Measurements from ENCODE around the gene GNAZ. TPM values are rescaled to one million over a fixed set of nuclear protein-coding genes. Genes with fewer than 3 reads are reported as not detected.

The GNAZ gene
- total RNA-seq, 1 experiment from 2014 or later: 5.0 TPM

DNA sequence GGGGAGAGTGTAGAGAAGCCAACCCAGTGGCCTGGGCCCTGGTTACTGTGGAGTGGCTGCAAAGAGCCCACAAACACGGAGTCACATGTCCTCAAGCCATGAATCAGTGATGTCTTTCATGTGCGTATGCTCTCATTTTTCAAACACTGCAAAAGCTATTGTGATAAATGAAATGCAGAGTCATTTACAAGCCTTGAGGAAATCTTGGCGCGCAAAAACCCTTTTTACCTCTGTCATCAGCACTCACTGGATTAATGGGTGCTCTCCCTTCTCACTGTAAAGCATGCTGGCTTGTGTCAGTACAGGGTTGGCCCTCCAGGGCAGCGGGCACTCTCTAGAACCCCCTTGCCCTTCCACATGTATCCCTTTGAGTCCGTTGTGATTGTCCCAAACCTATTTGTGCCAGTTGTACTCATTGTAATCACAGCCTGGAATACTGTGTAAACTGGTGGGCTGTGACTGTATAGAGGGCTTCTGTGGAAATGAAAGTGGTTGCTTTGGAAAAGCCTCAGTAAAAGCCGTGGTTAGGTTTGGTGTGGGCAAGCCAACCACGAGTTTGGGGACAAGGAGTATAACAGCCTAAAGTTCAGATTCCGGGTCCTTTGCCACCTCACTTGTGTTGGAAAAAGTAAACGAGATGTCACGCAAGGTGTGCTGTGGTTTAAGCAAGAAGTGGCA is 10.4 kb downstream of the GNAZ start:
- no CpG with 5 or more reads among the region's 11 CpGs for WGBS (ENCODE audit: extremely low coverage, insufficient read length, low lambda C conversion rate)
- H3K36me3 Mint-ChIP-seq (ENCODE audit: insufficient read depth in 1 of 3, low read depth in 3 of 3): no peaks in the 10 kb centered on the region
- no peak overlapping the region for H2AFZ ChIP-seq (ENCODE audit: low read length)
- no peak overlapping the region for H2BK5ac ChIP-seq (ENCODE audit: insufficient read length, low read length)
- no peak overlapping the region for H3K23ac ChIP-seq (ENCODE audit: insufficient read length, low read depth, low read length)
- no peaks in the 10 kb centered on the region for H4K20me1 ChIP-seq (ENCODE audit: control insufficient read depth, insufficient read depth, insufficient read length)
- no peaks in the 10 kb centered on the region; the same call in 1 of the 2 replicates for H3K27me3 ChIP-seq (ENCODE audit: insufficient read depth, low read length)
- no peak overlapping the region for H3K4ac ChIP-seq (ENCODE audit: low read depth, low read length)
- H3K23me2 ChIP-seq (ENCODE audit: insufficient read length, low read depth, low read length, poor library complexity, severe bottlenecking): no peaks in the 10 kb centered on the region
- no peaks in the 10 kb centered on the region for H3K9me3 ChIP-seq (ENCODE audit: control insufficient read depth, low read depth, low read length)
- no peak overlapping the region for H3K9ac ChIP-seq (ENCODE audit: extremely low read depth, insufficient read length, low read length)
- no peak overlapping the region for H4K5ac ChIP-seq (ENCODE audit: insufficient read length, low read depth, low read length)
- H3K4me1 Mint-ChIP-seq: peaks cover 5 to 26% of the 10 kb centered on the region in 2 experiments; a peak in 3 of 4 replicates
- no peak overlapping the region for H3K56ac ChIP-seq (ENCODE audit: insufficient read length, low read depth, low read length)
- H3K4me3 Mint-ChIP-seq: no peak overlapping the region
- no peak overlapping the region for H3K27ac Mint-ChIP-seq
- no peak overlapping the region for H3T11ph ChIP-seq (ENCODE audit: low read length)
- H2BK12ac ChIP-seq (ENCODE audit: insufficient read length, low read depth, low read length): no peak overlapping the region
- no peak overlapping the region for H3K14ac ChIP-seq (ENCODE audit: insufficient read depth, low read length)
- no peak overlapping the region for H2BK15ac ChIP-seq (ENCODE audit: low read depth, low read length)
- peaks cover 33% of the 10 kb centered on the region for H3K27me3 Mint-ChIP-seq (ENCODE audit: low read depth)
- H3K18ac ChIP-seq (ENCODE audit: insufficient read length, low read depth, low read length): no peak overlapping the region
- no peaks in the 10 kb centered on the region for H3K79me2 ChIP-seq (ENCODE audit: insufficient read depth, low read length)
- no peaks in the 10 kb centered on the region for H3K4me1 ChIP-seq (ENCODE audit: insufficient read depth, low read length)
- no peak overlapping the region for H2AK5ac ChIP-seq (ENCODE audit: insufficient read length, low read length)
- no peak overlapping the region for H3K27ac ChIP-seq (ENCODE audit: insufficient read length, low read depth, low read length)
- TF ChIP-seq, protein P1, sequence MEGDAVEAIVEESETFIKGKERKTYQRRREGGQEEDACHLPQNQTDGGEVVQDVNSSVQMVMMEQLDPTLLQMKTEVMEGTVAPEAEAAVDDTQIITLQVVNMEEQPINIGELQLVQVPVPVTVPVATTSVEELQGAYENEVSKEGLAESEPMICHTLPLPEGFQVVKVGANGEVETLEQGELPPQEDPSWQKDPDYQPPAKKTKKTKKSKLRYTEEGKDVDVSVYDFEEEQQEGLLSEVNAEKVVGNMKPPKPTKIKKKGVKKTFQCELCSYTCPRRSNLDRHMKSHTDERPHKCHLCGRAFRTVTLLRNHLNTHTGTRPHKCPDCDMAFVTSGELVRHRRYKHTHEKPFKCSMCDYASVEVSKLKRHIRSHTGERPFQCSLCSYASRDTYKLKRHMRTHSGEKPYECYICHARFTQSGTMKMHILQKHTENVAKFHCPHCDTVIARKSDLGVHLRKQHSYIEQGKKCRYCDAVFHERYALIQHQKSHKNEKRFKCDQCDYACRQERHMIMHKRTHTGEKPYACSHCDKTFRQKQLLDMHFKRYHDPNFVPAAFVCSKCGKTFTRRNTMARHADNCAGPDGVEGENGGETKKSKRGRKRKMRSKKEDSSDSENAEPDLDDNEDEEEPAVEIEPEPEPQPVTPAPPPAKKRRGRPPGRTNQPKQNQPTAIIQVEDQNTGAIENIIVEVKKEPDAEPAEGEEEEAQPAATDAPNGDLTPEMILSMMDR (conservative IDR thresholded peaks at IDR 0.05): no peak
- no peaks in the 10 kb centered on the region for H3K9me3 Mint-ChIP-seq
- H4K8ac ChIP-seq (replicated peaks; ENCODE audit: insufficient read length, low read depth, low read length): no peak overlapping the region
- H3K79me1 ChIP-seq (ENCODE audit: insufficient read depth, low read depth, low read length, poor library complexity, severe bottlenecking): no peaks in the 10 kb centered on the region
- H3K4me2 ChIP-seq (ENCODE audit: insufficient read depth, insufficient read length, low read length): no peak overlapping the region
- no peak overlapping the region for H4K91ac ChIP-seq (ENCODE audit: insufficient read length, low read depth, low read length)
- H2BK20ac ChIP-seq (ENCODE audit: low read depth, low read length, poor library complexity, severe bottlenecking): no peak overlapping the region
- no peak for DNase-seq
- no peak overlapping the region for H2BK120ac ChIP-seq (ENCODE audit: low read depth, low read length, poor library complexity, severe bottlenecking)
